Hepatocyte (in vitro differentiated cells): ENCODE data around the gene ZER1.

Experiments used
- EZH2 ChIP-seq: fragments of 200-600 bp; sonication (generic); IDR thresholded peaks from 2 replicates; pipeline ENCODE4 v1.6.1; 2016; ENCODE audit warnings: antibody characterized with exemption, mild to moderate bottlenecking, borderline replicate concordance
- EZH2phosphoT487 ChIP-seq: fragments of 200-600 bp; sonication (generic); IDR thresholded peaks from one replicate; pipeline ENCODE4 v1.6.1; 2018; ENCODE audit warnings: antibody characterized with exemption, mild to moderate bottlenecking, low read depth, moderate library complexity; ENCODE audit not compliant: unreplicated experiment, severe bottlenecking
- TF ChIP-seq, protein P1 (sequence below): fragments of 200-600 bp; sonication (generic); IDR thresholded peaks from 2 replicates; pipeline ENCODE4 v1.5.1; 2016; ENCODE audit warnings: antibody characterized with exemption, mild to moderate bottlenecking; ENCODE audit not compliant: poor library complexity

- TF ChIP-seq, protein P1, sequence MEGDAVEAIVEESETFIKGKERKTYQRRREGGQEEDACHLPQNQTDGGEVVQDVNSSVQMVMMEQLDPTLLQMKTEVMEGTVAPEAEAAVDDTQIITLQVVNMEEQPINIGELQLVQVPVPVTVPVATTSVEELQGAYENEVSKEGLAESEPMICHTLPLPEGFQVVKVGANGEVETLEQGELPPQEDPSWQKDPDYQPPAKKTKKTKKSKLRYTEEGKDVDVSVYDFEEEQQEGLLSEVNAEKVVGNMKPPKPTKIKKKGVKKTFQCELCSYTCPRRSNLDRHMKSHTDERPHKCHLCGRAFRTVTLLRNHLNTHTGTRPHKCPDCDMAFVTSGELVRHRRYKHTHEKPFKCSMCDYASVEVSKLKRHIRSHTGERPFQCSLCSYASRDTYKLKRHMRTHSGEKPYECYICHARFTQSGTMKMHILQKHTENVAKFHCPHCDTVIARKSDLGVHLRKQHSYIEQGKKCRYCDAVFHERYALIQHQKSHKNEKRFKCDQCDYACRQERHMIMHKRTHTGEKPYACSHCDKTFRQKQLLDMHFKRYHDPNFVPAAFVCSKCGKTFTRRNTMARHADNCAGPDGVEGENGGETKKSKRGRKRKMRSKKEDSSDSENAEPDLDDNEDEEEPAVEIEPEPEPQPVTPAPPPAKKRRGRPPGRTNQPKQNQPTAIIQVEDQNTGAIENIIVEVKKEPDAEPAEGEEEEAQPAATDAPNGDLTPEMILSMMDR, result no peak
- no peak for TF ChIP-seq EZH2
- no peak for TF ChIP-seq EZH2phosphoT487
Measured at GRCh38 chr9:128690684-128691034, 81.1 kb downstream of the ZER1 start.
